ENCODE measurements around the gene GARNL3. TPM values are rescaled to one million over a fixed set of nuclear protein-coding genes. Genes with fewer than 3 reads are reported as not detected.

GARNL3 gene
- total RNA-seq, 4 donors from 2014 or later, result 11.9 to 19.1 (median 16.5) TPM

DNA sequence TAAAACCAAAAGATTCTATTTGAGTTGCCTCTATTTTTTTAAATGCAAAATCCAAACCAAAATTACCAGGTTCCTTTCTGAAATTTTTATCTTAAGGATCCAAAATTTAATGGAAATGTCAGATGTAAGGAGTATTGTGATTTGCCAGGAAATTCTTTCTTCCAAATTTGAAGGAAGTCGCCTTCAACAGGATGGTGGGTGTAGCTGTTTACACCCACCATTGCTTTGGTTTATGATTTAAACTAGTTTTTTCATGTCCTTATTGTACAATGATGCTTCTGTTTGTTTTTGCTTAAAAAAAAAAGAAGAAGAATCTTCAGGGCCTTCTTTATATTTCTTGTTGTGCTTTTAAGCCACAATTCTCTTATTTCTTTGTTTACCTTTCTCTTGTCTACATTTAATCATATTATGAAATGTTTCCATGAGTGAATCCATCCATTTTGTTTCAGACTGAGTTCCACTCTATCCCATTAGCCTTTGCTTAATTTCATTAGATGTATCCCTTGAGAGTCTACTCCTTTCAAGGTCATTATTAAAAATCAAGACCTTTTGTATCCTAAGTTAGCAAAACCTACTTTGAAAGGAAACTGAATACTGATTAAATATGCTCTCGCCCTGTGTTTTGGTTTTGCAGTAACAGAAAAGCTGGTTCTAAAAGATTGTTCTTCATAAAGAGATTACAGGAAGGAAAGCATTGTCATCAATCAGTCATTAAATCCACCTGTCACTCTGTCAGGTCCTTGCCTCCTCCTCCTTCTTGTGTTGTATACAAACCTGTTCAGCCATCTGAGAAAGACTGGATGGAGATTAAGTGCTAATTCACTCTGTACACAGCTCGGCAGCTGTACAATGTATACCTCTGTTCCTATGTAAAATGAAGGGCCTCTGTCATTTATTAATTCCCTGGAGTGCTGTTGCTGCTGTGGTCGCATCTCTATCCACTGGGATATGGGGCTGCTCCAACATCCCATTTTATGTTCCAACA lies 86.9 kb downstream of the GARNL3 start:
- 83 to 85% methylated on average over 4 of the region's 4 CpGs for WGBS, 2 donors
- TF ChIP-seq POLR2A (IDR thresholded peaks at IDR 0.05), result no peak
- no peak for TF ChIP-seq CTCF (IDR thresholded peaks at IDR 0.05)
- intact Hi-C loops (cut with DNase I; ENCODE audit: low total_unique reads), result no loop called here
- no peak for DNase-seq (ENCODE audit: low spot score in 2 of 2)
- H3K4me3 ChIP-seq (ENCODE audit: low read depth, poor library complexity, severe bottlenecking), result no peak overlapping the region

DNA sequence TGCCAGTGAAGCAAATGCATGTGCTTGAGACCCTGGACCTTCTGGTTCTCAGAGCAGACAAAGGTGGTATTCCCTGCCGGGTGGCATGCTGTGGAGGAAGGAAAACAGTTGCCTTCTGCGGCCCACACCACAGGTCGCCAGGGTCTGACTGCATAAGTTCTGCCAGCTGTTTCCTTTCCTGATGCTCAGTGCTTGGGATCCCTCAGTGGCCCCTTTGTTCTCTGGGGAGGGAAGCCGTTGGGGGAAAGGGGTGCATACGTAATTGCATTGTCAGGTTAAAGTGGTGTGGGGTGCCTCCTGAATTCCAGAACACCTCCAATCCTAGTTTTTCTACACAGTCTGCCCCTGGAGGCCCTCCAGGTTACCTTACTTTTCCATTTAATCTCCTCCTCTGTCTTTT lies 89.3 kb downstream of the GARNL3 start:
- no peak overlapping the region for H3K4me3 ChIP-seq (ENCODE audit: low read depth, poor library complexity, severe bottlenecking)
- TF ChIP-seq CTCF (IDR thresholded peaks at IDR 0.05) (no peak), POLR2A (IDR thresholded peaks at IDR 0.05) (no peak)
- intact Hi-C loops (cut with DNase I; ENCODE audit: low total_unique reads), result no loop called here
- no peak for DNase-seq (ENCODE audit: low spot score in 2 of 2)
- 71 to 82% methylated on average over 5 of the region's 5 CpGs for WGBS, 2 donors

- no peak for TF ChIP-seq CTCF (IDR thresholded peaks at IDR 0.05)
- TF ChIP-seq POLR2A (IDR thresholded peaks at IDR 0.05), result no peak
- WGBS, 2 donors, result 86 to 89% methylated on average over 4 of the region's 4 CpGs
- DNase-seq (ENCODE audit: low spot score in 2 of 2), result no peak
- no peak overlapping the region for H3K4me3 ChIP-seq (ENCODE audit: low read depth, poor library complexity, severe bottlenecking)
- intact Hi-C loops (cut with DNase I; ENCODE audit: low total_unique reads), result no loop called here
These were observed 92.3 kb downstream of the GARNL3 start for GRCh38 chr9:127356906-127357305.

DNA sequence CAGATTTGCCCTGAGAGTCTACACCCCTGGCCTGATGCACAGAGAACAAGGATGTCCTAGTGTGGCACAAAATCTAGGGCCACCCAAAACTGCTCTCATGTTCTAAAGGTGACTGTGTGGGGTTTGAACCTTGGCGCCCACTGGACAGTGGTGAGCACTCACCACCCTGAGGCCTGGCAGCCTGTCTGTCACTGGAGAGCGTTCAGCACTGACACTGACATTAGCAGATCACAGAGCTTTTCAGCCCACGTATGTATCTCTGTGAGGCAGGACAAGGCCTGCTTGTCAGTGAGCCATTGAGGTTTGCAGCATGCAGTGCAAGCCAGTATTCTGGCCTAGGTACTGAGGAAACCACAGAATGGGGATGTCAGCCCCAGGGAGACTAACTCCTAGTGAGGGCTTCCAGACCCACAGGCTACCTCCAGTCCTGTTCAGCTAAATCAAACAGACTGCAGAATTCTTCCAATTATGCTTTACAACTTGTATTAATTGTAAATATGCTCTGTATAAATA lies 93.5 kb downstream of the GARNL3 start:
- DNase-seq (ENCODE audit: low spot score in 2 of 2), result no peak
- 71 to 77% methylated on average over 3 of the region's 3 CpGs for WGBS, 2 donors
- H3K4me3 ChIP-seq (ENCODE audit: low read depth, poor library complexity, severe bottlenecking), result no peak overlapping the region
- TF ChIP-seq POLR2A (IDR thresholded peaks at IDR 0.05), result no peak
- no peak for TF ChIP-seq CTCF (IDR thresholded peaks at IDR 0.05)
- intact Hi-C loops (cut with DNase I; ENCODE audit: low total_unique reads), result no loop called here

GRCh38 chr9:127358770-127359169 lies 94.2 kb downstream of the GARNL3 start:
- 87 to 92% methylated on average over 3 of the region's 3 CpGs for WGBS, 2 donors
- intact Hi-C loops (cut with DNase I; ENCODE audit: low total_unique reads), result no loop called here
- no peak overlapping the region for H3K4me3 ChIP-seq (ENCODE audit: low read depth, poor library complexity, severe bottlenecking)
- DNase-seq (ENCODE audit: low spot score in 2 of 2), result no peak
- TF ChIP-seq CTCF (IDR thresholded peaks at IDR 0.05) (no peak), POLR2A (IDR thresholded peaks at IDR 0.05) (no peak)
